ENCODE measurements around the gene MBD5.

- TF ChIP-seq GATA2 (IDR thresholded peaks at IDR 0.05; ENCODE audit: low read depth, low read length) (no peak), GATA3 (IDR thresholded peaks at IDR 0.05; ENCODE audit: low read depth, low read length) (no peak)
These were observed 434.9 kb downstream of the MBD5 start for GRCh38 chr2:148455791-148456190.

Measured in SH-SY5Y (cell line).